GM12874 (cell line): ENCODE measurements around the gene ONECUT1.

Experiments used
- CTCF ChIP-seq: IDR thresholded peaks from 2 replicates; pipeline ENCODE4 v1.5.1; 2011; ENCODE audit warnings: low read depth, mild to moderate bottlenecking, control low read depth, low read length, moderate library complexity; ENCODE audit not compliant: insufficient read depth

Gene ONECUT1

DNA sequence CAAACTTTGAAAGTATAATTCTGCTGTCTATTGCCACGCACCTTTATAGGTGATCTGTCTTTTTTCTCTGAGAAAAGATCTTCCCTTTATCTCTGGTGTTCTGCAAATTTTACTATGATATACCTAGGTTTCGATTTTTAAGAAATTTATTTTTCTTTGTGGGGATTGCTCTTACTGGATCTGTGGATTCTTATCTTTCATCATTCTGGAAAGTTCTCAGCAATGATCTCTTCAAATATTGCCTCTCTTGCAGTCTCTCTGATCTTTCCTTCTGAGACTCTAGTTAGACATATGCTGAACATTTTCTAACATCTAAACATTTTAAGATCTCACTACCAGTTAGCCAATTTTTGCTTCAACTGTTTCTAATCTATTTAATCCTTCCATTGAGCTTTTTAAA is 63.9 kb downstream of the ONECUT1 start:
- no peak for TF ChIP-seq CTCF

- TF ChIP-seq CTCF, result no peak
Observed at GRCh38 chr15:52718551-52718950, 71.6 kb downstream of the ONECUT1 start.

DNA sequence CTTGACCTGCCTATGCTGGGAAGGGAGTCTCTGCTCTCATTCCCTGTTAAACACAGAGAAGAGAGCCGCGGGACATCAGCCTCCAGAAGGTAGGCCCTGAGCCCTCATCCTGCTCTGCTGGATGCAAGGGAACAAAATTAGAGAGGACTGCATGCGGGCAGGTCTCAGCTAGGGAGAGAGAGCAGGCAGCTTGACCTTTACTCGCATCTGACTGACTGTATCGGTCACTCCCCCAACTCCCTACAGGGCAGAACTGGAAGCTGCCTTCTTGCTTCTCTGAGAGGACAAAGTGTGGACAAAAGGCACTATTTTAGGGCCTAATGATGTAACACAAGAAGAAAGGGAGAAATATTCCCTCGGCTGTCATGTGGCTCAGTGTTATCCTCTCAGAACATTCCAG is 72.2 kb downstream of the ONECUT1 start:
- no peak for TF ChIP-seq CTCF

- no peak for TF ChIP-seq CTCF
Observed at GRCh38 chr15:52717481-52717880, 72.7 kb downstream of the ONECUT1 start.

DNA sequence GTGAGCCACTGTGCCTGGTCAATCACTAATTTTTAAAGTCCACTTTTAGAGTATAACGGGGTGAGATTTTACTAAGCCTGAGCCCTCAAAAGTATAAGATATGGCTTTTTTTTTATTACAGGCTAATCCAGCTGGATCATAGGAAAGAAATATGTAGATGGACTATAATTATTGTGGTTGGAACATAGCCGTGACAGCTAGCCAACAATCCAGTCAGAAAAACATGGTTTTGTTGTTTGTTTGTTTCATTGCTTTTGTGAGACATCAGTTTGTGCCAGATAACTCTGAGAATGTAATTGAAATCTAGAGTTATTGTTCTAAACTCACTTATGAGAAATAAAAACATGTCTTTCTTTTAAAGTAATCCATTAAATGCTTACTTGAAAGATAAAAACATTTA is 73.6 kb downstream of the ONECUT1 start:
- TF ChIP-seq CTCF, result no peak

DNA sequence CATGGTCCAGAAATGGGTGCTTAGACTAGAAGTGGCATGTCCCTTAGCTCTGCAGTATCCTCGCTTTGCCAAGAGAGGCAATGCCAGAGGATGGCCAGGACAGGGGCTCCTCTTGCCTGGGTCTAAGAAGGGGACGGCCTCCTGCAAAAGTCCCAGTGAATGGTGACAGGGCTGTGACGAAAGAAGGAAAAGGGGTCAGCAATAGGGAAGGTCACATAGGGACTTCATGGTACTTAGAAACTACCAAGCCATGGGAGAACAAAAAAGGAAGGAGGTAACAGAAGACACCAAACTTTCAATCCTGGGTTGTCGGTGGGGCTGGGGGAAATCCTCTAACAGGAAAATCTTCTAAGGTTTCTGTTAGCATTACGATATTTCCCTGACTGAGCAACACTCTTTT is 74.7 kb downstream of the ONECUT1 start:
- TF ChIP-seq CTCF, result no peak

GRCh38 chr15:52714968-52715367 is 75.2 kb downstream of the ONECUT1 start:
- no peak for TF ChIP-seq CTCF

DNA sequence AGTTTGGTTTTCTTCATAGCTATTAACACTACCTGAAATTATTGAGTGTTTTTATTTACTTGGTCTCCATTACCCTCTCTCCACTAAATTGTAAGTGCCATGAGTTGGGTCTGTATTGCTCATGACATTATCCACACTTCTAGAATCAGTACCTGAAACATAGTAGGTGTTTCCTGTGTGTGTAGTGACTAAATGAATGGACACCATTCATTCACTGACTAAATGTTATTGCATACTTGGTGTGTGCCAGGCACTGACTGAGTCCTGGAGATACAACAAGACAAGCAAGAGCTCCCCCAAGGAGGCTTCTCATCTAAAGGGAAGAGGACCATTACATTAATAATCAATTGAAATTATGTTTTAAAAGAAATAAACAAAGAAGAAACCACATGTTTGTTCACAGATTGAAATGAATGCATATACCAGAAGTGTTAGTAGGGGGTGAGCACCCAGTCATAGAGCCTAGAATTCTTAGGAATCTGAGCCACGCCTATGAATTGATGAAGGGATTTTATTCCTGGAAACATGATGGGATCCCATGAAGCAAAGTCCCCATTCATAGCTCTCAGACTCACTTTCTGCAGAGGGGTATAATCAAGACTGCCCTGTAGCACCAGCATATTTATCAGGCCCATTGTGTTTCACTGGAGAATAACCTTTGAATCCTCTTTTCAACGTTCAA is 79.3 kb downstream of the ONECUT1 start:
- TF ChIP-seq CTCF, result no peak
